Prostate gland (tissue), 2 donors: ENCODE data around the gene BRCA2.

Experiments
- CTCF ChIP-seq, 4 experiments: fragments of 200-600 bp in 2 of 4; fragments of 450-650 bp in 2 of 4; sonication (generic) in 2 of 4; IDR thresholded peaks; 1 replicate in 3 of 4; 2 replicates in 1 of 4; pipeline ENCODE4 v1.5.1; 2016 to 2019; ENCODE audit warnings: antibody characterized with exemption in 4 of 4, mild to moderate bottlenecking in 2 of 4, moderate library complexity in 2 of 4
- POLR2A ChIP-seq: fragments of 450-650 bp; IDR thresholded peaks from one replicate; pipeline ENCODE4 v1.6.1; 2016; ENCODE audit warnings: antibody characterized with exemption, mild to moderate bottlenecking
- POLR2AphosphoS5 ChIP-seq: sonication (generic); formaldehyde crosslinking; IDR thresholded peaks from one replicate; pipeline ENCODE4 v1.6.1; 2017; ENCODE audit warnings: antibody characterized with exemption

GRCh38 chr13:32423592-32423991 is 108.3 kb downstream of the BRCA2 start:
- TF ChIP-seq POLR2AphosphoS5 (no peak), CTCF (IDR thresholded peaks at IDR 0.05) (no peak), POLR2A (no peak)
